Measurements from ENCODE around the gene TNS3.

GRCh38 chr7:47484923-47485639 is 96.8 kb downstream of the TNS3 start:
- TF ChIP-seq POLR2A (IDR thresholded peaks at IDR 0.05; ENCODE audit: low read depth): no peak
- TF ChIP-seq CTCF (IDR thresholded peaks at IDR 0.05): no peak
- no peak for TF ChIP-seq EP300 (IDR thresholded peaks at IDR 0.05)
